ENCODE results near the gene TACR1.

The TACR1 gene

GRCh38 chr2:75044291-75044690, 155.0 kb downstream of the TACR1 start:
- no peak for DNase-seq

DNA sequence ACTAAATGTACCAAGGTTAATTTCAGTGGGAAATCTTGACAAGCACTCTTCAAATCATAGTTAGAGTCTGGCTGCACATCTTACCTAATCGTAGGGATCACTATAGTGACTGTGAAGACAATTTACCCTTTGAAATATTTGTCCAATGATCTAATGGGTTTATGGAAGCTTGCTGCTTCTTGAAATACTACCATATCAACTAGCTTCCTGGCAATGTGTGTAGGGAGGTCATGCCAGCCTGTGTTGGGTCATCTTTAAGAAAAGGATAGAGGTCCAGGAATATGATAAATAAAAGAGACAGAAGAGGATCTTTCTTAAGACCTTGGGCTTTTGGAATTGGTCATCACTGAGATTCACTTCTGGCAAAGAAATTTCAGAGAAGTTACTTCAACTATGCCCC, 156.5 kb downstream of the TACR1 start:
- DNase-seq, result no peak

GRCh38 chr2:75041731-75042600, 157.4 kb downstream of the TACR1 start:
- DNase-seq, result no peak

DNA sequence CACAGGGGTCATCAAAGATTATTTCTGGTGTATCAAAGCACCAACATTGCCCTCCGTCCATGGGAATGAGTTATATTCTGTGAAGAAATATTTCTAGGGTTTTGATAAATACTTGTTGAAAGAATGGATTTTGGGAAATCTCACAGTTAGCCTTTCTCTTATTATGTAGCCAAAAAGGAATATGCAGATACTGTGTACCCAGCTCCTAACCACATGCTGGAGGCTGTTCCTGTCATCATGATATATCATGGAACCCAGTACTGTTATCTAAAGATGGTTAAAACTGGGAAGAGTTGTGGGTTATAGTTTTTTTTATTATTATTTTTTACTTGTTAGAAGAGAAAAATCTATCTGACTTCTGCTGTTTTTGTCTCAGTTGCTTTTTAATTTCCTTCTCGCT, 158.1 kb downstream of the TACR1 start:
- no peak for DNase-seq

GRCh38 chr2:75035444-75036353, 163.6 kb downstream of the TACR1 start:
- no peak for DNase-seq

- DNase-seq, result no peak
Measured at GRCh38 chr2:75033516-75033915, 165.8 kb downstream of the TACR1 start.

DNA sequence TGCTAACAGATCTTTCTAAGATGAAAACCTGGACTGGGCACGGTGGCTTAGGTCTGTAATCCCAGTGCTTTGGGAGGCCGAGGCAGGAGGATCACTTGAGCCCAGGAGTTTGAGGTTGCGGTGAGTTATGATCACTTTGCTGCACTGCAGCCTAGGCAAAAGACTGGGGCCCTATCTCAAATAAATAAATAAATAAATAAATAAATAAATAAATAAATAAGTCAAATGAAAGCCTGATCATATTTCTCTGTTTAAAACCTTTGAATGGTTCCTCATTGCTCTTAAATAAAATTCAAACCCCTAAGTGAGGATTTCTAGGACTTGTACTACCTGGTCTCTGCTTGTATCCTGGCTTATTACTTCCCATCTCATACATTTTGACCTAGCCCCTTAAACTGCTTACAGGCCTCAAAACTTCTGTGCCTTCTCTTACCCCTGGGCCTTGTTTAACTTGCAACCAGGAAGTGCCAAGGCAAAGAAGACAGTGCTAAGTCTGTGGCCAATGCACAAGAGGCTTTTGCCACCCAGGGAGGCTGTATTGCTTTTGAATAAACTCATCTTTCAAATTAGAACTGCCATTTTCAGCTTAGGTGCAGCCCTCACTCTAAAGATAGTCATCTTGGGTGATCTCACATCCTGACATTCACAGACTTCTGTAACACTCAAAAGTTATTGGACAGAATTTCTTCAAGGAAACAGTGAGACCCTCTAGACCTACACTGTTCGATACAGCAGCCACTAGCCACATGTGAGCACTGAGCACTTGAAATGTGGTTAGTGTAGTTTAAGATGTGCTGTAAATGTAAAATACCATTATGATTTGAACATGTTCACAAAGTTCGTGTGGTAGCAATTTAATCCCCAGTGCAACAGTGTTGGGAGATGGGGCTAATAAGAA, 167.2 kb downstream of the TACR1 start:
- DNase-seq, result no peak

- no peak for DNase-seq
Measured at GRCh38 chr2:75031171-75031570, 168.1 kb downstream of the TACR1 start.

- DNase-seq, result no peak
Measured at GRCh38 chr2:75030218-75031009, 168.9 kb downstream of the TACR1 start.

GRCh38 chr2:75027886-75028285, 171.4 kb downstream of the TACR1 start:
- DNase-seq, result no peak

- DNase-seq, result no peak
Measured at GRCh38 chr2:75025633-75026380, 173.5 kb downstream of the TACR1 start.

GRCh38 chr2:75025216-75025615, 174.1 kb downstream of the TACR1 start:
- no peak for DNase-seq

DNA sequence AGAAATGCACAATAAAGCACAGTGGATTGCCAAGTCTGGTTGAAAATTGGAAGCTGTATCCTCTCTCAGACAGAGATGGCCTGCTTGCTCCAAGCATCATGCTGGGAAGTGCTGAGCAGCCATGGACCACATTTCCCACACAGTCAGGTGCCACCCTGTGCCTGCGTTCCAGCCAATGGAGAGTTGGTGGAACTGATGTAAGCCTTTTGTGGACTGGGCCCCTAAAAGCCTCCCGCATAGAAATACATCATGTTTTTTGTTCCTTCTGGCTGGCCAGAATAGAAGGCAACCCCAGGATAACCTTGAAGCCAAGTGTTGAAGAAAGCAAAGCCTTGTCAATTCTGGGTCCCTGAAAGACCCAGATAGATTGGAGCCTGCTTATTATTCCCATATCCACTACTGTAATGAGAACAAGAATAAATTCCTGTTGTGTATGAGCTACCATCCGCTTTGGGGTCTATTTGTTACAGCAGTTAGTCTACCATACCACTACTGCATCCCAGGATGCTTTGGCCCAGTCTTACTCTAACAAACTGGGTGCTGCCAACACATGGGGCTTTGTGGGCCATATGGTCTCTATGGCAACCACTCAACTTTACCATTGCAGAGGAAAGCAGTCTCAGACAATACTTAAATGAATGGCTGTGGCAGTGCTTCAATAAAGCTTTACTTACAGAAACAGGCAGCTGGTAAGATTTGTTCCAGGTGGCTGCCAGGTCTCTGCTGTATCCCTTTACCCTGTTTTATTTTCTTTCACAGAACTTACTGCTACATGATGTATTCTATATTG, 175.5 kb downstream of the TACR1 start:
- no peak for DNase-seq

GRCh38 chr2:75022516-75022915, 176.8 kb downstream of the TACR1 start:
- DNase-seq, result no peak

GRCh38 chr2:75021672-75022071, 177.6 kb downstream of the TACR1 start:
- no peak for DNase-seq

DNA sequence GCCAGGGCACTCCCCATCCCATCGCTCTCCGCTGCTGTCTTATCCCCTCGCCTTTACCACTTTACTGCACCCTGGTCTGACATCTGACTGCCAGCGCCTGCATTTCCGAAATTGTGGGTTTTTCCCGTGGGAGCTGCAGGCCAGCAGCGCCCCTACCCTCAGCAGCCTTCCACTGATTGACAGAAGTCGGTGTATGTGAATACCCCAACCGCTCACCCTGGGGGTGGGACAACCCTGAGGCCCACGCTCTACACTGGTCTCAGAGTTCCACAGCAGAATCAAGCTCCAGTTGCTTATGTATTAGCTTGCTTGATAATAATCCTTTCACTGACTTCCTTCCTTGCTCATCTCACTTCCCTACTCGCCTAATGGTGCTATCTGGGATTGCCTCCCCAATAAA, 178.8 kb downstream of the TACR1 start:
- DNase-seq, result no peak

DNA sequence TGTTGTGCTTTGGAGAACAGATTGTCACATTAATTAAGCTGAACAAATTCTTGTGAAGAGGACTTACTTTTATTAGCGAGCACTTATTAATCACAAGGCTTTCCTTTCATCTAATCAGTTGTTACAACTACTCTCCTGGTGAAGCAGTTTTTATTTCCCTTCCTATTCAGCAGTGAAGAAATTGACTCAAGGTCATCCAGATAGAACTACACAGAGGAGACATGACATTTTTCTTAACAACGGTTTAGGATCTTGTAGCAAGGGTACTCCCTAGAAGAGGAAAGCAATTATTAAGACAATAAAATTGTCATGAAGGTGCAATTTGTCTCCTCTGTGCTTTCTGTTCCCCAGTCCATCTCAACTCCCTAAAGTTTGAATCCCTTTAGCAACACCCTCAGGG, 179.5 kb downstream of the TACR1 start:
- DNase-seq, result no peak

- no peak for DNase-seq
Measured at GRCh38 chr2:75018162-75018561, 181.2 kb downstream of the TACR1 start.

- DNase-seq, result no peak
Measured at GRCh38 chr2:75012080-75012479, 187.2 kb downstream of the TACR1 start.

DNA sequence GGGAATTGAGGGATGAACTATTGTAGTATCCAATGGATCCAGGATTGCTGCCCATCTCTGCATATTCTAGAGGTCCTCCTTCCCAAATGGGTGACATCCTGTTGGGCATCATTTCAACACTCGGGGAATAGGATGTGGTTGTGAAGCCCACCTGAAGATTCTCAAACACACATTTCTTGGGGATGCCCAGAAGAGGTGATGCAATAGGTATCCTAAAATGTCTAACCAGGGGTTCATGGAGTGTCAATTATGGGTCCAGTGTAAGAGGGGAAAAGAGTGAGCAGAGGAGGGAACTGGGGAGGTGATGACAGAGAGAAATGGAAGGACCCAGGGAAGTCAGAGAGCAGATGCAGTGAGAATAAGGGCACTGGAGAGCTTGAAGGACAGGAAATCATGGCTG, 188.7 kb downstream of the TACR1 start:
- DNase-seq, result no peak
